ENCODE data around the gene KPRP.

DNA sequence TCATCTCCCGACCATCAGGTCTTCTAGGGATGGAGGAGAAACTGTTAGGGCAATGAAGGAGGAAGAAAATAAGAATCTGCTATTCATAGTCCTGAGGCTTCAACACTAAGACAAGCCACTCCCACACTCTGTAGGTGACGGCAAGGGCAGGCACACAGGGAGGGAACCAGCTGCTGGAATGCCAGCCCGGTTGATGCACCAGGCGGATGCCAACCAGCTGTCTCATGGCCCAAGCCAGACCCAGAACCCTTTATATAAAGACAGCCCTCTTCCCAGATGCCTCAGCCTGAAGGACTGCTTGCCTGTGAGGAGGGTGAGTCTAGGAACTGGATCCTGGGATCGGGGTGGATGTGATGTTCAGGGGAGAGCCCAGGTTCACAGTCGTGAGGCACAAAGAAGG lies at the start of gene KPRP:
- TF ChIP-seq POLR2A (IDR thresholded peaks at IDR 0.05): no peak
- TF ChIP-seq, protein P1, sequence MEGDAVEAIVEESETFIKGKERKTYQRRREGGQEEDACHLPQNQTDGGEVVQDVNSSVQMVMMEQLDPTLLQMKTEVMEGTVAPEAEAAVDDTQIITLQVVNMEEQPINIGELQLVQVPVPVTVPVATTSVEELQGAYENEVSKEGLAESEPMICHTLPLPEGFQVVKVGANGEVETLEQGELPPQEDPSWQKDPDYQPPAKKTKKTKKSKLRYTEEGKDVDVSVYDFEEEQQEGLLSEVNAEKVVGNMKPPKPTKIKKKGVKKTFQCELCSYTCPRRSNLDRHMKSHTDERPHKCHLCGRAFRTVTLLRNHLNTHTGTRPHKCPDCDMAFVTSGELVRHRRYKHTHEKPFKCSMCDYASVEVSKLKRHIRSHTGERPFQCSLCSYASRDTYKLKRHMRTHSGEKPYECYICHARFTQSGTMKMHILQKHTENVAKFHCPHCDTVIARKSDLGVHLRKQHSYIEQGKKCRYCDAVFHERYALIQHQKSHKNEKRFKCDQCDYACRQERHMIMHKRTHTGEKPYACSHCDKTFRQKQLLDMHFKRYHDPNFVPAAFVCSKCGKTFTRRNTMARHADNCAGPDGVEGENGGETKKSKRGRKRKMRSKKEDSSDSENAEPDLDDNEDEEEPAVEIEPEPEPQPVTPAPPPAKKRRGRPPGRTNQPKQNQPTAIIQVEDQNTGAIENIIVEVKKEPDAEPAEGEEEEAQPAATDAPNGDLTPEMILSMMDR (IDR thresholded peaks at IDR 0.05): no peak

All from esophagus squamous epithelium (tissue), 4 donors.